ENCODE measurements around the gene MAN2A1. TPM values are rescaled to one million over a fixed set of nuclear protein-coding genes. Genes with fewer than 3 reads are reported as not detected.

The MAN2A1 gene
- total RNA-seq, 2 donors from 2014 or later: 60.7 to 62.1 TPM

- TF ChIP-seq CTCF (conservative IDR thresholded peaks at IDR 0.05): no peak
These were observed 191.4 kb downstream of the MAN2A1 start for GRCh38 chr5:109880907-109881685.

GRCh38 chr5:109882546-109882945, 192.8 kb downstream of the MAN2A1 start:
- no peaks in the 10 kb centered on the region for H3K9me3 Mint-ChIP-seq
- no peak for TF ChIP-seq CTCF (conservative IDR thresholded peaks at IDR 0.05)
- no peak for DNase-seq
- H3K4me3 Mint-ChIP-seq: no peak overlapping the region
- no peaks in the 10 kb centered on the region for H3K4me1 Mint-ChIP-seq
- Histone ChIP-seq H3K9ac (ENCODE audit: extremely low read depth, low read length, poor library complexity, severe bottlenecking) (no peak overlapping the region), H3K27me3 (ENCODE audit: control insufficient read depth, insufficient read depth, low read length, poor library complexity, severe bottlenecking) (no peaks in the 10 kb centered on the region), H3K4me3 (ENCODE audit: low read length) (no peak overlapping the region), H3K27ac (ENCODE audit: low read depth, low read length) (no peak overlapping the region), H3K4me1 (ENCODE audit: control insufficient read depth, insufficient read depth, low read length) (no peaks in the 10 kb centered on the region), H3K9me3 (ENCODE audit: control insufficient read depth, low read length) (no peaks in the 10 kb centered on the region), H3K36me3 (ENCODE audit: control insufficient read depth, insufficient read depth, low read length) (no peaks in the 10 kb centered on the region)
- no peak overlapping the region for H3K27ac Mint-ChIP-seq
- no peaks in the 10 kb centered on the region for H3K36me3 Mint-ChIP-seq (ENCODE audit: low read depth)
- peaks cover 6% of the 10 kb centered on the region for H3K27me3 Mint-ChIP-seq (ENCODE audit: insufficient read depth)

More at GRCh38 chr5:109880907-109881685, 191.4 kb downstream of the MAN2A1 start:
- no peaks in the 10 kb centered on the region for H3K9me3 ChIP-seq (ENCODE audit: control insufficient read depth, low read length)
- 91 to 100% methylated on average over 1 to 6 of the region's 6 CpGs for WGBS, 2 experiments (ENCODE audit: insufficient coverage in 1 of 2, insufficient read length in 1 of 2)
- no peak overlapping the region for H3K27ac Mint-ChIP-seq
- no peak overlapping the region for H3K4me3 ChIP-seq (ENCODE audit: low read length)
- DNase-seq: no peak
- no peaks in the 10 kb centered on the region for H3K36me3 Mint-ChIP-seq (ENCODE audit: low read depth)
- no peak overlapping the region for H3K9ac ChIP-seq (ENCODE audit: extremely low read depth, low read length, poor library complexity, severe bottlenecking)
- peaks cover 8% of the 10 kb centered on the region for H3K27me3 Mint-ChIP-seq (ENCODE audit: insufficient read depth)
- H3K9me3 Mint-ChIP-seq: peaks cover 2% of the 10 kb centered on the region
- no peaks in the 10 kb centered on the region for H3K4me1 ChIP-seq (ENCODE audit: control insufficient read depth, insufficient read depth, low read length)
- H3K4me3 Mint-ChIP-seq: no peak overlapping the region
- H3K36me3 ChIP-seq (ENCODE audit: control insufficient read depth, insufficient read depth, low read length): no peaks in the 10 kb centered on the region
- no peaks in the 10 kb centered on the region for H3K4me1 Mint-ChIP-seq
- peaks cover under 1% of the 10 kb centered on the region for H3K27me3 ChIP-seq (ENCODE audit: control insufficient read depth, insufficient read depth, low read length, poor library complexity, severe bottlenecking)
- H3K27ac ChIP-seq (ENCODE audit: low read depth, low read length): no peak overlapping the region

GRCh38 chr5:109884676-109885075, 194.9 kb downstream of the MAN2A1 start:
- no peaks in the 10 kb centered on the region for H3K4me1 ChIP-seq (ENCODE audit: control insufficient read depth, insufficient read depth, low read length)
- no peak for DNase-seq
- no peaks in the 10 kb centered on the region for H3K36me3 Mint-ChIP-seq (ENCODE audit: low read depth)
- H3K4me3 ChIP-seq (ENCODE audit: low read length): no peak overlapping the region
- no peak overlapping the region for H3K27ac ChIP-seq (ENCODE audit: low read depth, low read length)
- no peaks in the 10 kb centered on the region for H3K27me3 ChIP-seq (ENCODE audit: control insufficient read depth, insufficient read depth, low read length, poor library complexity, severe bottlenecking)
- H3K4me1 Mint-ChIP-seq: no peaks in the 10 kb centered on the region
- peaks cover 6% of the 10 kb centered on the region for H3K27me3 Mint-ChIP-seq (ENCODE audit: insufficient read depth)
- no peaks in the 10 kb centered on the region for H3K9me3 Mint-ChIP-seq
- no peak overlapping the region for H3K9ac ChIP-seq (ENCODE audit: extremely low read depth, low read length, poor library complexity, severe bottlenecking)
- no peaks in the 10 kb centered on the region for H3K36me3 ChIP-seq (ENCODE audit: control insufficient read depth, insufficient read depth, low read length)
- 96 to 100% methylated on average over 8 to 20 of the region's 20 CpGs for WGBS, 2 experiments (ENCODE audit: insufficient coverage in 1 of 2, insufficient read length in 1 of 2)
- no peaks in the 10 kb centered on the region for H3K9me3 ChIP-seq (ENCODE audit: control insufficient read depth, low read length)
- no peak for TF ChIP-seq CTCF (conservative IDR thresholded peaks at IDR 0.05)
- H3K4me3 Mint-ChIP-seq: no peak overlapping the region
- H3K27ac Mint-ChIP-seq: no peak overlapping the region
